ENCODE measurements around the gene LSM2. TPM values are rescaled to one million over a fixed set of nuclear protein-coding genes. Genes with fewer than 3 reads are reported as not detected.

The LSM2 gene
- total and polyA plus RNA-seq, 2 donors (not counting 1 experiment from before 2014, with no cell fraction given), result 52.4 to 57.4 TPM

DNA sequence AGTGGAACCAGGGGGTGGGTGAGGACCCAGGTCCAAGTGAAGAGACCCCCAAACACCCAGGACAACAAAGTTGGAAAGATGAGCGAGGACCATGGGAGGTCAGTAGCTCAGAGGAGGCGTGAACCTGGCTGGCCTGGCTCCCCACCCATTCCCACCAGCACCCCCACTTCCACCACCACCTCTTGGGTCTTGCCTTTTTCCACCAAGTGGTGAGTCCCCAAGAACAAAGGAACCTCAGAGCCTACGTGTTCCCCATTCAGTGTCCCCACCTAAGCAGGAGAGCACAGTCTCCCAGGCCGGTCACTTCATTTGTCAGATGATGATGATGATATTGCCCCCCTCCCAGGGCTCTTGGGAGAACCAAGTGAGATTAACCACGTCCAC, 29.1 kb downstream of the LSM2 start:
- Histone ChIP-seq H3K9me3 (ENCODE audit: control extremely low read depth in 1 of 3, control insufficient read depth in 2 of 3, insufficient read depth in 1 of 3, low read length in 2 of 3) (no peaks in the 10 kb centered on the region), H3K27me3 (replicated peaks in 1 of 4; ENCODE audit: control extremely low read depth in 1 of 4, control insufficient read depth in 3 of 4, insufficient read depth in 4 of 4, low read length in 3 of 4) (no peaks in the 10 kb centered on the region), H3K9ac (ENCODE audit: low read length) (no peak overlapping the region), H3K36me3 (replicated peaks in 1 of 2; ENCODE audit: control extremely low read depth in 1 of 2, control insufficient read depth in 1 of 2, extremely low read depth in 1 of 2, insufficient read depth in 2 of 2, low read length in 1 of 2) (peaks cover 0 to 47% of the 10 kb centered on the region in 2 experiments), H3K4me1 (ENCODE audit: control insufficient read depth in 2 of 2, insufficient read depth in 2 of 2, low read length in 2 of 2) (peaks cover 15 to 24% of the 10 kb centered on the region in 2 donors), H3K79me2 (ENCODE audit: control insufficient read depth, insufficient read depth, low read length) (no peaks in the 10 kb centered on the region), H3K4me3 (ENCODE audit: control extremely low read depth in 1 of 5, extremely low read depth in 1 of 5, insufficient read depth in 1 of 5, low read depth in 2 of 5, low read length in 4 of 5) (no peak overlapping the region), H2AFZ (ENCODE audit: insufficient read depth, low read depth, low read length, poor library complexity, severe bottlenecking) (no peak overlapping the region), H3K27ac (ENCODE audit: low read length in 2 of 2) (peak overlapping the region; percentile 66 to 67), H4K20me1 (ENCODE audit: control insufficient read depth, insufficient read depth, low read length, poor library complexity, severe bottlenecking) (no peaks in the 10 kb centered on the region), H3K4me2 (replicated peaks; ENCODE audit: low read depth, low read length, poor library complexity, severe bottlenecking) (peak overlapping the region; percentile 72)
- Mint-ChIP-seq H3K4me3 (no peak overlapping the region), H3K27ac (peak overlapping the region; percentile 90), H3K4me1 (peaks cover 21% of the 10 kb centered on the region), H3K27me3 (no peaks in the 10 kb centered on the region), H3K9me3 (ENCODE audit: insufficient read depth) (no peaks in the 10 kb centered on the region)
- ATAC-seq (ENCODE audit: low read depth), result no peak
- POLR2A ChIA-PET, result interaction anchor here (0.6 kb wide), 1 partner anchor 30 kb away, joined by 3 read pairs; no protein-coding TSS in a partner anchor
- TF ChIP-seq, protein P1, sequence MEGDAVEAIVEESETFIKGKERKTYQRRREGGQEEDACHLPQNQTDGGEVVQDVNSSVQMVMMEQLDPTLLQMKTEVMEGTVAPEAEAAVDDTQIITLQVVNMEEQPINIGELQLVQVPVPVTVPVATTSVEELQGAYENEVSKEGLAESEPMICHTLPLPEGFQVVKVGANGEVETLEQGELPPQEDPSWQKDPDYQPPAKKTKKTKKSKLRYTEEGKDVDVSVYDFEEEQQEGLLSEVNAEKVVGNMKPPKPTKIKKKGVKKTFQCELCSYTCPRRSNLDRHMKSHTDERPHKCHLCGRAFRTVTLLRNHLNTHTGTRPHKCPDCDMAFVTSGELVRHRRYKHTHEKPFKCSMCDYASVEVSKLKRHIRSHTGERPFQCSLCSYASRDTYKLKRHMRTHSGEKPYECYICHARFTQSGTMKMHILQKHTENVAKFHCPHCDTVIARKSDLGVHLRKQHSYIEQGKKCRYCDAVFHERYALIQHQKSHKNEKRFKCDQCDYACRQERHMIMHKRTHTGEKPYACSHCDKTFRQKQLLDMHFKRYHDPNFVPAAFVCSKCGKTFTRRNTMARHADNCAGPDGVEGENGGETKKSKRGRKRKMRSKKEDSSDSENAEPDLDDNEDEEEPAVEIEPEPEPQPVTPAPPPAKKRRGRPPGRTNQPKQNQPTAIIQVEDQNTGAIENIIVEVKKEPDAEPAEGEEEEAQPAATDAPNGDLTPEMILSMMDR (IDR thresholded peaks at IDR 0.05), result no peak
- no peak for TF ChIP-seq EZH2 (IDR thresholded peaks at IDR 0.05; ENCODE audit: borderline replicate concordance, insufficient read depth, low read depth, low read length, poor library complexity, severe bottlenecking)
- intact Hi-C loops (cut with micrococcal nuclease), result loop anchor here (2.0 kb wide), 2 partner anchors 17 to 39 kb away; partner anchors contain the start of gene VARS1
- CTCF ChIA-PET, result interaction anchor here (0.9 to 1.9 kb wide), 4 partner anchors 8 to 36 kb away, joined by 4 to 7 read pairs (median 4); partner anchors contain the start of gene VARS1
- no peak for DNase-seq
- WGBS (ENCODE audit: insufficient coverage), result 100% methylated on average over 4 of the region's 5 CpGs

DNA sequence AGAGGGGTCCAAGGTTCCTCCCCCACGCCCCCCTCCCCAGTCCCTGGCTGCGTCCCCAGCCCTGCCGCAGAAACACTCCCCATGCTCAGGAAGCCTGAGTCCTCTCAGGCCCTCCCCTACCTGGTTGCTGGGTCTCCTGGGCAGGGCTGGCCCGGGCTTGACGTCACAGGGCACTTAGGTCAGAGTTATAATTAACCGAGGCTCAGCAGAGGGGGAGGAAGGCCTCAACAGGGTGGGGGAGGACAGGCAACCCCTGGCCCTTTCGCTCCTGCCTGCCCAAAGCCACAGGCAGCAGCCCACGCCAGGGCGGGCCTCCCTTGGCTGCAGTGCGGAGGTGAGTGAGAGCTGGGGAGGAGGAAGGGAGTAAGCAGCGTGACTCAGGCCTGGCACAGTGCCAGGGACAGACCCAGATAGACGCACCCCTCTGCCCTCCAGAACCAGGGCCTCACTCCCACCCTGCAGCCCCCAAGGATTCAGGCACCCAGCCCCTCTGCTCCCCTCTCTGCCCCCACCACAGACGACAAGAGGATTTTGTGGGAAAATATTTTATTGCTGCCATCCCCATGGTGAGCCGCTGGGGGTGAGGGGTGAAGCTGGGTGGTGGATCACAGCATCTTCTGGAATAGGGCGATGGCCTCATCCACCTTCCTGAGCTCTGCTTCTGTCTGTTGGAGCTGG, 29.6 kb downstream of the LSM2 start, which contains the start of gene VWA7:
Gene VWA7, minus strand, starts transcription at position 340 of the 678 bp plus-strand sequence. CDS start 549 bp downstream, outside the sequence.
- H4K20me1 ChIP-seq (ENCODE audit: control insufficient read depth, insufficient read depth, low read length, poor library complexity, severe bottlenecking), result no peaks in the 10 kb centered on the region
- intact Hi-C loops (cut with micrococcal nuclease), result loop anchor here (2.0 kb wide), 2 partner anchors 18 to 38 kb away; partner anchors contain the start of gene VARS1
- DNase-seq (peak; percentile 85), ATAC-seq (ENCODE audit: low read depth) (peak; percentile 88)
- TF ChIP-seq EZH2 (IDR thresholded peaks at IDR 0.05; ENCODE audit: borderline replicate concordance, insufficient read depth, low read depth, low read length, poor library complexity, severe bottlenecking), result no peak
- TF ChIP-seq, protein P1 (IDR thresholded peaks at IDR 0.05), result no peak
- no peaks in the 10 kb centered on the region for H3K9me3 ChIP-seq (ENCODE audit: control extremely low read depth in 1 of 3, control insufficient read depth in 2 of 3, insufficient read depth in 1 of 3, low read length in 2 of 3)
- peak within 1 kb of the TSS; percentile 66 to 67 for H3K27ac ChIP-seq (ENCODE audit: low read length in 2 of 2)
- H3K9ac ChIP-seq (ENCODE audit: low read length), result peak within 1 kb of the TSS; percentile 43
- peak within 1 kb of the TSS; percentile 72 for H3K4me2 ChIP-seq (replicated peaks; ENCODE audit: low read depth, low read length, poor library complexity, severe bottlenecking)
- H3K36me3 ChIP-seq (replicated peaks in 1 of 2; ENCODE audit: control extremely low read depth in 1 of 2, control insufficient read depth in 1 of 2, extremely low read depth in 1 of 2, insufficient read depth in 2 of 2, low read length in 1 of 2), result peaks cover 0 to 42% of the 10 kb centered on the region in 2 experiments
- Mint-ChIP-seq H3K9me3 (ENCODE audit: insufficient read depth) (no peaks in the 10 kb centered on the region), H3K27ac (peak within 1 kb of the TSS; percentile 90), H3K4me3 (peak within 1 kb of the TSS; percentile 64), H3K4me1 (peaks cover 23% of the 10 kb centered on the region), H3K27me3 (no peaks in the 10 kb centered on the region)
- POLR2A ChIA-PET, result interaction anchor here (0.6 kb wide), 2 partner anchors 31 to 37 kb away, joined by 3 to 5 read pairs; no protein-coding TSS in a partner anchor
- peaks cover 15 to 28% of the 10 kb centered on the region in 2 donors for H3K4me1 ChIP-seq (ENCODE audit: control insufficient read depth in 2 of 2, insufficient read depth in 2 of 2, low read length in 2 of 2)
- peak within 1 kb of the TSS in 2 of 5 experiments; percentile 5 to 21 for H3K4me3 ChIP-seq (ENCODE audit: control extremely low read depth in 1 of 5, extremely low read depth in 1 of 5, insufficient read depth in 1 of 5, low read depth in 2 of 5, low read length in 4 of 5)
- H2AFZ ChIP-seq (ENCODE audit: insufficient read depth, low read depth, low read length, poor library complexity, severe bottlenecking), result peak within 1 kb of the TSS; percentile 65
- no peaks in the 10 kb centered on the region for H3K79me2 ChIP-seq (ENCODE audit: control insufficient read depth, insufficient read depth, low read length)
- WGBS (ENCODE audit: insufficient coverage), result 6% methylated on average over 5 of the region's 15 CpGs
- CTCF ChIA-PET, result interaction anchor here (0.9 to 1.6 kb wide), 3 partner anchors 14 to 36 kb away, joined by 4 read pairs; partner anchors contain the start of gene VARS1
- H3K27me3 ChIP-seq (replicated peaks in 1 of 4; ENCODE audit: control extremely low read depth in 1 of 4, control insufficient read depth in 3 of 4, insufficient read depth in 4 of 4, low read length in 3 of 4), result no peaks in the 10 kb centered on the region
